GM12878 (cell line): Measurements from ENCODE around the gene IRAK3. TPM values are rescaled to one million over a fixed set of nuclear protein-coding genes. Genes with fewer than 3 reads are reported as not detected.

Experiments used
- ATAC-seq: fragments of 200-7000 bp; cut with Tn5 transposase; 3 replicates; pipeline ENCODE4 v1.9.1; 2020; ENCODE audit warnings: mild to moderate bottlenecking, moderate library complexity
- BruUV-seq: library from RNA; stranded (reverse); fragments of 400-500 nt; replicated peaks from 2 replicates; lab custom pipeline; 2021; lab: Mats Ljungman, UMichigan
- CTCF ChIA-PET: fragments of 300-600 bp; sonication (Branson Sonifier 250); formaldehyde crosslinking; extraction: SDS; loops from one replicate; lab custom pipeline; 2021; ENCODE audit warnings: inconsistent platforms; lab: Yijun Ruan, JAX
- POLR2A ChIA-PET: fragments of 350-600 bp; formaldehyde crosslinking; extraction: SDS; loops from one replicate; lab custom pipeline; 2021; ENCODE audit warnings: inconsistent platforms; lab: Charles Lee
- RAD21 ChIA-PET: fragments of 300-600 bp; sonication (Branson Sonifier 250); formaldehyde crosslinking; loops from one replicate; lab custom pipeline; 2023; ENCODE audit warnings: antibody characterized with exemption; ENCODE audit not compliant: unreplicated experiment; lab: Charles Lee
- SMC1A ChIA-PET: fragments of 300-600 bp; sonication (Branson Sonifier 250); formaldehyde crosslinking; loops from one replicate; lab custom pipeline; 2023; ENCODE audit not compliant: unreplicated experiment, uncharacterized antibody; lab: Charles Lee
- DNase-seq: peaks from one replicate; pipeline ENCODE4 v3.0.0-alpha.2; 2011; ENCODE audit warnings: low read depth, low spot score
- FAIRE-seq: peaks from 3 replicates; lab custom pipeline; 2011; peaks lifted over from hg19 to GRCh38; lab: Jason Lieb, UNC
- H2AFZ ChIP-seq: 2 replicates; pipeline ENCODE4 v1.6.0; 2011; ENCODE audit warnings: low read depth, low read length, control low read depth; ENCODE audit not compliant: control insufficient read depth
- H3K27ac ChIP-seq: 2 replicates; pipeline ENCODE4 v1.5.1; 2011; ENCODE audit warnings: control low read depth; ENCODE audit not compliant: control insufficient read depth, insufficient read depth
- H3K27me3 ChIP-seq, 2 experiments: replicated peaks in 1 of 2; 2 replicates each; pipeline versions ENCODE4 v1.6.0 to v1.6.1; 2011; ENCODE audit warnings: low read length in 1 of 2; ENCODE audit not compliant: control insufficient read depth in 2 of 2, insufficient read depth in 2 of 2
- H3K36me3 ChIP-seq, 2 experiments: 2 replicates each; pipeline ENCODE4 v1.5.1; 2011; ENCODE audit warnings: low read length in 1 of 2; ENCODE audit not compliant: control insufficient read depth in 2 of 2, insufficient read depth in 2 of 2
- H3K4me1 ChIP-seq: 2 replicates; pipeline ENCODE4 v1.6.1; 2011; ENCODE audit warnings: mild to moderate bottlenecking, low read length, moderate library complexity, mixed read lengths; ENCODE audit not compliant: control insufficient read depth, insufficient read depth
- H3K4me2 ChIP-seq: 2 replicates; pipeline ENCODE4 v1.6.0; 2011; ENCODE audit warnings: control low read depth; ENCODE audit not compliant: control insufficient read depth, insufficient read depth
- H3K4me3 ChIP-seq: fragments of 200-600 bp; sonication (generic); 2 replicates; pipeline ENCODE4 v1.5.1; 2016
- H3K79me2 ChIP-seq: 2 replicates; pipeline ENCODE4 v1.6.0; 2011; ENCODE audit warnings: low read length; ENCODE audit not compliant: control insufficient read depth, insufficient read depth
- H3K9ac ChIP-seq: 2 replicates; pipeline ENCODE4 v1.8.0; 2011; ENCODE audit warnings: low read length, control low read depth, mixed read lengths; ENCODE audit not compliant: control insufficient read depth, insufficient read depth
- H3K9me3 ChIP-seq: replicated peaks from 3 replicates; pipeline ENCODE4 v1.5.1; 2011; ENCODE audit warnings: mild to moderate bottlenecking, low read length; ENCODE audit not compliant: control insufficient read depth, insufficient read depth
- H4K20me1 ChIP-seq: 2 replicates; pipeline ENCODE4 v1.6.0; 2011; ENCODE audit not compliant: control insufficient read depth, insufficient read depth
- EP300 ChIP-seq, 2 experiments: fragments of 150-350 bp in 1 of 2; IDR thresholded peaks; 2 replicates each; pipeline ENCODE4 v1.6.1; 2011 to 2012; ENCODE audit warnings: low read depth in 2 of 2, low read length in 2 of 2, borderline replicate concordance in 1 of 2, improper control_type of control experiment in 1 of 2, inconsistent platforms in 1 of 2; ENCODE audit not compliant: control insufficient read depth in 1 of 2
- REST ChIP-seq: IDR thresholded peaks from 2 replicates; pipeline ENCODE4 v1.6.1; 2012; ENCODE audit warnings: mild to moderate bottlenecking, low read depth, low read length
- WGBS: methylation state at CpG from one replicate; pipeline ENCODE4 v1.1.6; 2016; ENCODE audit warnings: low lambda C conversion rate; ENCODE audit not compliant: insufficient replicate concordance, insufficient coverage; ENCODE audit errors: missing lambda C conversion rate; 5-methylcytosine and 5-hydroxymethylcytosine counted together
- in situ Hi-C: fragments of 300-500 bp; cut with MboI; formaldehyde crosslinking; loops from 9 replicates; pipeline ENCODE4 v1.14.3; 2018; ENCODE audit warnings: mixed read lengths
- intact Hi-C: fragments of 100-400 bp; cut with micrococcal nuclease; formaldehyde crosslinking; loops from one replicate; pipeline ENCODE4 v1.14.2; 2022; ENCODE audit not compliant: unreplicated experiment
- polyA plus RNA-seq, 11 experiments: library from polyadenylated mRNA; depleted of rRNA in 4 of 11; unstranded in 6 of 11; stranded (reverse) in 5 of 11; fragments of >200 nt; fragmentation: Nextera tagmentation in 4 of 11; fragmentation: Illumina TruSeq in 1 of 11; extraction: Ambion mirVana in 4 of 11; extraction: Trizol in 1 of 11; gene quantifications; 1 replicate in 1 of 11; 2 replicates in 10 of 11; pipeline versions ENCODE4 v1.2.1 to v1.2.3, GENCODE V29; 2011 to 2016; ENCODE audit warnings: inconsistent platforms in 2 of 11, missing spikeins in 2 of 11, low read depth in 1 of 11
- total RNA-seq, 4 experiments: library from RNA; depleted of rRNA in 3 of 4; stranded (reverse); fragments of >200 nt in 3 of 4; fragmentation: Illumina TruSeq in 1 of 4; extraction: Trizol in 1 of 4; gene quantifications; 2 replicates each; pipeline versions ENCODE4 v1.2.1 to v1.2.3, GENCODE V29; 2013 to 2021

The IRAK3 gene
- total and polyA plus RNA-seq, 10 of the 15 experiments (the other 5 are each of a cell fraction or from before 2014, with no cell fraction given) = 1.4 to 14.1 (median 5.4) TPM

GRCh38 chr12:66280561-66280960, 91.5 kb downstream of the IRAK3 start:
- ChIA-PET POLR2A (no interaction called here), RAD21 (no interaction called here), SMC1A (interaction anchor here (0.6 to 0.9 kb wide), 2 partner anchors 15 to 683 kb away, joined by 3 read pairs; no protein-coding TSS in a partner anchor), CTCF (interaction anchor here (0.6 to 4.1 kb wide), 2 partner anchors 10 to 128 kb away, joined by 3 to 29 read pairs; no protein-coding TSS in a partner anchor)
- BruUV-seq = no TSS peak
- Histone ChIP-seq H2AFZ (no peak overlapping the region), H3K36me3 (no peaks in the 10 kb centered on the region), H3K4me2 (no peak overlapping the region), H3K79me2 (no peaks in the 10 kb centered on the region), H3K9me3 (peaks cover 3% of the 10 kb centered on the region; the same call in 1 of the 3 replicates), H3K4me1 (no peaks in the 10 kb centered on the region), H3K27me3 (no peaks in the 10 kb centered on the region; a peak in 1 of 4 replicates), H3K9ac (no peak overlapping the region), H4K20me1 (no peaks in the 10 kb centered on the region), H3K4me3 (no peak overlapping the region), H3K27ac (no peak overlapping the region)
- TF ChIP-seq REST (no peak), EP300 (IDR thresholded peaks at IDR 0.05; ENCODE audit: borderline replicate concordance in 1 of 2, control insufficient read depth in 1 of 2, low read depth in 2 of 2, low read length in 2 of 2) (no peak)
- in situ Hi-C loops (no loop called here), intact Hi-C loops (no loop called here)
- DNase-seq = no peak
- no peak for ATAC-seq
- no peak for FAIRE-seq
- WGBS = 7% methylated on average over 1 of the region's 1 CpG
